ENCODE results near the gene RASSF1. TPM values are rescaled to one million over a fixed set of nuclear protein-coding genes. Genes with fewer than 3 reads are reported as not detected.
A peak's percentile ranks its signal among the peaks of the same experiment; 100 is the strongest.

RASSF1 gene
- polyA plus RNA-seq, 1 donor from 2014 or later = 51.4 TPM

GRCh38 chr3:50327129-50327528 is 13.5 kb downstream of the RASSF1 start:
- peak overlapping the region; percentile 73 for H3K4me2 ChIP-seq (ENCODE audit: low read length)
- no peaks in the 10 kb centered on the region for H4K20me1 ChIP-seq (ENCODE audit: insufficient read depth)
- TF ChIP-seq TAF1 (IDR thresholded peaks at IDR 0.05; ENCODE audit: low read depth) (no peak), RAD21 (conservative IDR thresholded peaks at IDR 0.05) (no peak), SMC3 (conservative IDR thresholded peaks at IDR 0.05; ENCODE audit: poor library complexity) (no peak), EZH2 (IDR thresholded peaks at IDR 0.05; ENCODE audit: borderline replicate concordance, insufficient read depth, low read length, poor library complexity, severe bottlenecking) (no peak), CTCF (IDR thresholded peaks at IDR 0.05; ENCODE audit: poor library complexity, severe bottlenecking) (no peak), EP300 (conservative IDR thresholded peaks at IDR 0.05; ENCODE audit: poor library complexity, severe bottlenecking) (no peak), MXI1 (conservative IDR thresholded peaks at IDR 0.05; ENCODE audit: poor library complexity, severe bottlenecking) (no peak), POLR2AphosphoS5 (IDR thresholded peaks at IDR 0.05) (no peak), REST (IDR thresholded peaks at IDR 0.05; ENCODE audit: borderline replicate concordance) (no peak)
- H3K4me3 ChIP-seq (ENCODE audit: low read length) = peak overlapping the region; percentile 100
- H3K27ac ChIP-seq (ENCODE audit: low read length) = peak overlapping the region; percentile 66
- H3K36me3 ChIP-seq (ENCODE audit: insufficient read depth, low read length) = no peaks in the 10 kb centered on the region
- H3K9me3 ChIP-seq (ENCODE audit: low read length) = no peaks in the 10 kb centered on the region
- peaks cover 12% of the 10 kb centered on the region for H3K79me2 ChIP-seq (replicated peaks; ENCODE audit: insufficient read depth, low read length)
- H3K9ac ChIP-seq (ENCODE audit: low read length) = peak overlapping the region; percentile 85
- no peaks in the 10 kb centered on the region for H3K9me2 ChIP-seq (ENCODE audit: insufficient read depth, low read length)
- no peak overlapping the region for H2AFZ ChIP-seq (ENCODE audit: low read depth, low read length)
- no peaks in the 10 kb centered on the region for H3F3A ChIP-seq (ENCODE audit: insufficient read depth, low read length, poor library complexity, severe bottlenecking)
- H3K27me3 ChIP-seq (ENCODE audit: insufficient read depth, low read depth, low read length) = no peaks in the 10 kb centered on the region

- no peaks in the 10 kb centered on the region for H3K27me3 ChIP-seq (ENCODE audit: insufficient read depth, low read depth, low read length)
- H3F3A ChIP-seq (ENCODE audit: insufficient read depth, low read length, poor library complexity, severe bottlenecking) = no peaks in the 10 kb centered on the region
- no peak overlapping the region for H3K4me3 ChIP-seq (ENCODE audit: low read length)
- no peaks in the 10 kb centered on the region for H3K36me3 ChIP-seq (ENCODE audit: insufficient read depth, low read length)
- no peak overlapping the region for H3K27ac ChIP-seq (ENCODE audit: low read length)
- H3K79me2 ChIP-seq (replicated peaks; ENCODE audit: insufficient read depth, low read length) = peaks cover 12% of the 10 kb centered on the region
- no peak overlapping the region for H3K4me2 ChIP-seq (ENCODE audit: low read length)
- H3K9me3 ChIP-seq (ENCODE audit: low read length) = no peaks in the 10 kb centered on the region
- H3K9me2 ChIP-seq (ENCODE audit: insufficient read depth, low read length) = no peaks in the 10 kb centered on the region
- TF ChIP-seq EP300 (conservative IDR thresholded peaks at IDR 0.05; ENCODE audit: poor library complexity, severe bottlenecking) (no peak), CTCF (IDR thresholded peaks at IDR 0.05; ENCODE audit: poor library complexity, severe bottlenecking) (no peak)
- no peak overlapping the region for H2AFZ ChIP-seq (ENCODE audit: low read depth, low read length)
- no peak overlapping the region for H3K9ac ChIP-seq (ENCODE audit: low read length)
- H4K20me1 ChIP-seq (ENCODE audit: insufficient read depth) = no peaks in the 10 kb centered on the region
Measured at GRCh38 chr3:50326182-50326541, 14.5 kb downstream of the RASSF1 start.
